DOHH2 (cell line): ENCODE results near the gene RHOU.

Experiments
- CTCF ChIP-seq: fragments of 200-600 bp; sonication (generic); IDR thresholded peaks from one replicate; pipeline ENCODE4 v1.5.1; 2014; ENCODE audit warnings: antibody characterized with exemption, mild to moderate bottlenecking, low read depth, low read length; ENCODE audit not compliant: poor library complexity, severe bottlenecking
- EZH2phosphoT487 ChIP-seq: fragments of 200-600 bp; sonication (generic); IDR thresholded peaks from 2 replicates; pipeline ENCODE4 v1.6.1; 2017; ENCODE audit warnings: borderline replicate concordance, mild to moderate bottlenecking, antibody characterized with exemption, low read length, moderate library complexity, mixed read lengths

- TF ChIP-seq EZH2phosphoT487, result no peak
- no peak for TF ChIP-seq CTCF
Observed at GRCh38 chr1:228781809-228782661, 46.8 kb downstream of the RHOU start.
